ENCODE data around the gene SGSM1.

GRCh38 chr22:24925586-24926427 lies 119.8 kb downstream of the SGSM1 start:
- no peak for TF ChIP-seq POLR2A (IDR thresholded peaks at IDR 0.05)
- no peak for TF ChIP-seq CTCF (IDR thresholded peaks at IDR 0.05)
